Chondrocyte (in vitro differentiated cells): ENCODE measurements around the gene DUXA. TPM values are rescaled to one million over a fixed set of nuclear protein-coding genes. Genes with fewer than 3 reads are reported as not detected.
"Not testable (repeated sequence)": the region's sequence is repeated elsewhere in the genome, so short reads cannot be mapped to it uniquely, and the experiment has no call there.

Experiments
- DNase-seq: peaks from one replicate; pipeline ENCODE4 v3.0.0; 2021; ENCODE audit warnings: mixed read lengths, low spot score
- H3K27ac Mint-ChIP-seq: one replicate; pipeline ENCODE4 v1.8.0; 2021; ENCODE audit warnings: mild to moderate bottlenecking, moderate library complexity, mixed read lengths; ENCODE audit not compliant: unreplicated experiment
- H3K27me3 Mint-ChIP-seq: 2 replicates; pipeline ENCODE4 v1.8.0; 2021; ENCODE audit warnings: low read depth, mixed read lengths
- H3K36me3 Mint-ChIP-seq: 2 replicates; pipeline ENCODE4 v1.8.0; 2021; ENCODE audit warnings: low read depth, mixed read lengths
- H3K4me1 Mint-ChIP-seq: 2 replicates; pipeline ENCODE4 v1.8.0; 2021; ENCODE audit warnings: low read depth, mild to moderate bottlenecking, mixed read lengths
- H3K4me3 Mint-ChIP-seq: one replicate; pipeline ENCODE4 v1.8.0; 2021; ENCODE audit warnings: mild to moderate bottlenecking, moderate library complexity, mixed read lengths; ENCODE audit not compliant: unreplicated experiment
- H3K9me3 Mint-ChIP-seq: 2 replicates; pipeline ENCODE4 v1.8.0; 2021; ENCODE audit warnings: low read depth, mixed read lengths
- CTCF ChIP-seq: fragments of 200-600 bp; sonication (generic); IDR thresholded peaks from 2 replicates; pipeline ENCODE4 v1.5.0; 2021; ENCODE audit warnings: antibody characterized with exemption, mild to moderate bottlenecking, moderate library complexity
- long read RNA-seq: library from polyadenylated mRNA; stranded (forward); transcript quantifications from one replicate; pipeline ENCODE4 v2.0.0, GENCODE V29; 2021
- total RNA-seq: library from RNA; stranded (reverse); gene quantifications from 3 replicates; pipeline ENCODE4 v1.2.1, GENCODE V29; 2021

Gene DUXA
- not detected in 3 replicates for total RNA-seq
- long read RNA-seq = 0 reads

GRCh38 chr19:57167385-57167784 lies at the start of gene DUXA:
Gene DUXA (minus strand): TSS chr19:57167485. CDS start chr19:57167443, 42 bp downstream.
- no peak for DNase-seq
- H3K27me3 Mint-ChIP-seq = peaks cover 2% of the 10 kb centered on the region
- H3K4me1 Mint-ChIP-seq = peaks cover 6% of the 10 kb centered on the region
- H3K27ac Mint-ChIP-seq = no peak within 1 kb of the TSS
- TF ChIP-seq CTCF = no peak
- peaks cover 4% of the 10 kb centered on the region for H3K9me3 Mint-ChIP-seq
- H3K4me3 Mint-ChIP-seq = no peak within 1 kb of the TSS
- no peaks in the 10 kb centered on the region for H3K36me3 Mint-ChIP-seq

DNA sequence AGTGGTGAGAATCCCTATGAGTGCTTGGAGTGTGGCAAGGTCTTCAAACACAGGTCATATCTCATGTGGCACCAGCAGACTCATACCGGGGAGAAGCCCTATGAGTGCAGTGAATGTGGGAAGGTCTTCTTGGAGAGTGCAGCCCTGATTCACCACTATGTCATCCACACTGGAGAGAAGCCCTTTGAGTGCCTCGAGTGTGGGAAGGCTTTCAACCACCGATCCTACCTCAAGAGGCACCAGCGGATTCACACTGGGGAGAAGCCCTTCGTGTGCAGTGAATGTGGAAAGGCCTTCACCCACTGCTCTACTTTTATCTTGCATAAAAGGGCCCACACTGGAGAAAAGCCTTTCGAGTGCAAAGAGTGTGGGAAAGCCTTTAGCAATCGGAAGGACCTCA lies 44.8 kb upstream of the DUXA start:
- Mint-ChIP-seq H3K27ac (no peak overlapping the region), H3K4me3 (no peak overlapping the region), H3K4me1 (no peaks in the 10 kb centered on the region), H3K27me3 (no peaks in the 10 kb centered on the region), H3K36me3 (peaks cover 39% of the 10 kb centered on the region), H3K9me3 (peaks cover 2% of the 10 kb centered on the region)
- no peak for DNase-seq
- TF ChIP-seq CTCF = no peak

GRCh38 chr19:57210381-57210780 lies 43.1 kb upstream of the DUXA start:
- Mint-ChIP-seq H3K4me1 (no peaks in the 10 kb centered on the region), H3K27ac (no peak overlapping the region), H3K27me3 (no peaks in the 10 kb centered on the region)

DNA sequence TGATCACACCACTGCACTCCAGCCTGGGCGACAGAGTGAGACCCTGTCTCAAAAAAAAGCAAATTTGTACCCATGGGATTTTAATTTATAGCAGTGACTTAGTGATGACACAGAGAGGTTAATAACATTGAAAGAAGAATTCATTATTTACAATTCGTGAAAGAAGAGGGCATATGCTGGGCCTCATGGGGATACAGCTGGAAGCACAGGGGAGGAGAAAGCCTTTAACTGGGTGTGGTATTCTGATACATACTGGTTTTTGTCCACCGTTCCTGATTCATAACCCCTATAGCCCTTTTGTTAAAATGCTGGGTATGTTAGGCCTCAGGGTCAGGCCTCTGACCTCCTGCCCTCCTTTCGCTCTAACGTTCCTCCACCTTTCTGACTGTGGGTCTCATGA lies 34.9 kb upstream of the DUXA start:
- no peaks in the 10 kb centered on the region for H3K27me3 Mint-ChIP-seq
- no peak overlapping the region for H3K27ac Mint-ChIP-seq
- H3K9me3 Mint-ChIP-seq = no peaks in the 10 kb centered on the region
- no peak overlapping the region for H3K4me3 Mint-ChIP-seq
- H3K36me3 Mint-ChIP-seq = peaks cover 20% of the 10 kb centered on the region
- H3K4me1 Mint-ChIP-seq = peaks cover 9% of the 10 kb centered on the region
- no peak for TF ChIP-seq CTCF
- no peak for DNase-seq

More at GRCh38 chr19:57210381-57210780, 43.1 kb upstream of the DUXA start:
- no peak for TF ChIP-seq CTCF
- Mint-ChIP-seq H3K36me3 (peaks cover 39% of the 10 kb centered on the region), H3K9me3 (peaks cover 2% of the 10 kb centered on the region), H3K4me3 (no peak overlapping the region)
- DNase-seq = no peak

- Mint-ChIP-seq H3K36me3 (peaks cover 38% of the 10 kb centered on the region), H3K4me1 (peaks cover 14% of the 10 kb centered on the region)
- not testable (repeated sequence) for H3K27me3 Mint-ChIP-seq, H3K27ac Mint-ChIP-seq, DNase-seq, H3K9me3 Mint-ChIP-seq, H3K4me3 Mint-ChIP-seq
These were observed 30.6 kb upstream of the DUXA start for GRCh38 chr19:57197874-57198273.

GRCh38 chr19:57192993-57193392 lies 25.7 kb upstream of the DUXA start:
- DNase-seq = no peak
- Mint-ChIP-seq H3K4me1 (peaks cover 31% of the 10 kb centered on the region), H3K27me3 (no peaks in the 10 kb centered on the region), H3K9me3 (peaks cover 14% of the 10 kb centered on the region), H3K4me3 (peak overlapping the region; percentile 93), H3K36me3 (peaks cover 37% of the 10 kb centered on the region), H3K27ac (no peak overlapping the region)
- TF ChIP-seq CTCF = no peak
